Heart right ventricle (tissue), 16 donors: ENCODE measurements around the gene TPST2. TPM values are rescaled to one million over a fixed set of nuclear protein-coding genes. Genes with fewer than 3 reads are reported as not detected.

Source experiments
- ATAC-seq, 8 donors: fragments of 200-7000 bp; cut with Tn5 transposase; one replicate each; pipeline ENCODE4 v1.9.1; 2020; ENCODE audit warnings: mild to moderate bottlenecking in 8 of 8, moderate library complexity in 8 of 8, moderate number of reproducible peaks in 1 of 8
- DNase-seq, 2 donors: peaks; one replicate each; pipeline ENCODE4 v3.0.0-alpha.2; 2020
- H3K27ac ChIP-seq, 10 donors: fragments of 200-600 bp; sonication (generic) in 2 of 10; one replicate each; pipeline versions ENCODE4 v1.5.0 to v1.8.0; 2020 to 2022; ENCODE audit warnings: mild to moderate bottlenecking in 3 of 10
- H3K27me3 ChIP-seq, 7 donors: fragments of 200-600 bp; one replicate each; pipeline ENCODE4 v1.8.0; 2021 to 2022; ENCODE audit warnings: mild to moderate bottlenecking in 2 of 7
- H3K36me3 ChIP-seq, 9 donors: fragments of 200-600 bp; sonication (generic) in 1 of 9; one replicate each; pipeline versions ENCODE4 v1.5.0 to v1.8.0; 2020 to 2022; ENCODE audit warnings: mild to moderate bottlenecking in 2 of 9
- H3K4me1 ChIP-seq, 9 donors: fragments of 200-600 bp; sonication (generic) in 1 of 9; one replicate each; pipeline versions ENCODE4 v1.5.0 to v1.8.0; 2020 to 2022; ENCODE audit warnings: mild to moderate bottlenecking in 4 of 9
- H3K4me3 ChIP-seq, 10 donors: fragments of 200-600 bp; sonication (generic) in 2 of 10; one replicate each; pipeline versions ENCODE4 v1.5.0 to v1.8.0; 2020 to 2022; ENCODE audit warnings: mild to moderate bottlenecking in 7 of 10, moderate library complexity in 2 of 10
- H3K9me3 ChIP-seq, 11 donors: fragments of 200-600 bp in 10 of 11; sonication (generic) in 2 of 11; one replicate each; pipeline versions ENCODE4 v1.5.0 to v1.8.0; 2013 to 2022; ENCODE audit warnings: mild to moderate bottlenecking in 2 of 11, control low read depth in 1 of 11, moderate library complexity in 1 of 11
- WGBS, 2 donors: extraction: QIAGEN DNeasy Blood & Tissue Kit; methylation state at CpG; one replicate each; pipeline ENCODE4 v1.1.7; 2013; ENCODE audit warnings: inconsistent platforms in 1 of 2; 5-methylcytosine and 5-hydroxymethylcytosine counted together
- intact Hi-C, 10 donors: fragments of 100-400 bp; cut with DNase I; formaldehyde crosslinking; loops; one replicate each; pipeline versions ENCODE4 v1.11.1 to v1.14.2; 2022
- polyA plus RNA-seq, 2 donors: library from polyadenylated mRNA; stranded (reverse); fragments of 200-250 nt; gene quantifications; one replicate each; pipeline ENCODE4 v1.2.3, GENCODE V29; 2013
- total RNA-seq, 10 donors: library from RNA; stranded (reverse); fragmentation: NEBNext Ultra II Directional in 3 of 10; extraction: Animal tissue kit (Norgen Biotek cat#: 25700) in 3 of 10; gene quantifications; one replicate each; pipeline versions ENCODE4 v1.2.1 to v1.2.4, GENCODE V29; 2021 to 2023
- TF ChIP-seq, protein P1 (sequence below), 9 donors: fragments of 200-600 bp; sonication (generic) in 2 of 9; IDR thresholded peaks; one replicate each; pipeline versions ENCODE4 v1.5.0 to v1.8.0; 2021 to 2022; ENCODE audit warnings: antibody characterized with exemption in 9 of 9, mild to moderate bottlenecking in 5 of 9, moderate library complexity in 1 of 9
- donor health status: Arrhythmogenic right ventricular cardiomyopathy.
- donor health status: ischemic (EF 13 %, LVEDD 7.1; RV severe dilation, severe dysfunction).
- donor health status: healthy with polysubstance abuse.
- donor health status: DM: no; HTN: yes; CAD: no.
- donor health status: DM: no; HTN: no; CAD: no.
- donor health status: ischemic (EF 25% LVEDD 6.9; RV normal size, moderate dysfunction).
- donor health status: ischemic (EF 25% LVEDD 5.7; RV mildly dilated, moderate dysfunction).
- donor health status: healthy.
- donor health status: DM: yes; HTN: yes; CAD: no.
- donor health status: Ischemic cardiomyopathy.
- donor health status: ischemic (EF 35%, LVEDD 5.7; RV mildly dilated, moderate dysfunction).
- donor health status: nonischemic (EF 11% LVEDD 7.7; RV severe dilation, severe dysfunction).
- donor health status: DM: yes; HTN: yes; CAD: no.
- donor health status: PGD.
- donor health status: ischemic (EF 29% LVEDD 5.4; RV normal size, mild dysfunction).
- donor health status: nonischemic (EF 23%, LVEDD 6.1; RV moderate dilation, normal function).

Gene TPST2
- total and polyA plus RNA-seq, 12 donors, result 11.1 to 41.5 (median 21.7) TPM

DNA sequence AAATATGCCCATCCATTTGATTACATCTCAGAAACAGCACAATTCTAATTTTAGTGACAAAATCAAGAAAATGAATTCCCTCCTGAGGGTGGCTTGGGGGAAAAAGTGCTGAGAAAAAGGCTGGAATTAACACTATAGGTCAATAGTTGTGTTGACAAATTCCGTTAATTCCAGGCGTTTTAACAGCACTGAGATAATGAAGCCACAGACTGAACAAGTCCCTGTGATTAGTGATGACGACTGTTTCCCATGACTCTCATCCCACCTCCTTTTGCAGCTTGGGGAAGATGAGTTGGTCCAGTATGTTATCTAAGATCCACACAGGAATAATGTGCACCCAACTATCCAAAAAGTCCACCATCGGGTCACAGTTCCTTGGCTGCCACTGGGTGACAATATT lies 93.5 kb downstream of the TPST2 start:
- TF ChIP-seq, protein P1, sequence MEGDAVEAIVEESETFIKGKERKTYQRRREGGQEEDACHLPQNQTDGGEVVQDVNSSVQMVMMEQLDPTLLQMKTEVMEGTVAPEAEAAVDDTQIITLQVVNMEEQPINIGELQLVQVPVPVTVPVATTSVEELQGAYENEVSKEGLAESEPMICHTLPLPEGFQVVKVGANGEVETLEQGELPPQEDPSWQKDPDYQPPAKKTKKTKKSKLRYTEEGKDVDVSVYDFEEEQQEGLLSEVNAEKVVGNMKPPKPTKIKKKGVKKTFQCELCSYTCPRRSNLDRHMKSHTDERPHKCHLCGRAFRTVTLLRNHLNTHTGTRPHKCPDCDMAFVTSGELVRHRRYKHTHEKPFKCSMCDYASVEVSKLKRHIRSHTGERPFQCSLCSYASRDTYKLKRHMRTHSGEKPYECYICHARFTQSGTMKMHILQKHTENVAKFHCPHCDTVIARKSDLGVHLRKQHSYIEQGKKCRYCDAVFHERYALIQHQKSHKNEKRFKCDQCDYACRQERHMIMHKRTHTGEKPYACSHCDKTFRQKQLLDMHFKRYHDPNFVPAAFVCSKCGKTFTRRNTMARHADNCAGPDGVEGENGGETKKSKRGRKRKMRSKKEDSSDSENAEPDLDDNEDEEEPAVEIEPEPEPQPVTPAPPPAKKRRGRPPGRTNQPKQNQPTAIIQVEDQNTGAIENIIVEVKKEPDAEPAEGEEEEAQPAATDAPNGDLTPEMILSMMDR (IDR thresholded peaks at IDR 0.05), result no peak
- H3K36me3 ChIP-seq, result peaks cover 3 to 100% (median 71%) of the 10 kb centered on the region in 9 donors
- no peaks in the 10 kb centered on the region for H3K27me3 ChIP-seq
- no peak overlapping the region for H3K4me3 ChIP-seq
- peaks cover 0 to 7% (median 0%) of the 10 kb centered on the region in 9 donors for H3K4me1 ChIP-seq
- ATAC-seq (no peak), DNase-seq (no peak)
- intact Hi-C loops, result no loop called here
- no peak overlapping the region for H3K27ac ChIP-seq
- WGBS, 2 donors, result 72 to 80% methylated on average over 4 of the region's 4 CpGs
- H3K9me3 ChIP-seq, result no peaks in the 10 kb centered on the region

DNA sequence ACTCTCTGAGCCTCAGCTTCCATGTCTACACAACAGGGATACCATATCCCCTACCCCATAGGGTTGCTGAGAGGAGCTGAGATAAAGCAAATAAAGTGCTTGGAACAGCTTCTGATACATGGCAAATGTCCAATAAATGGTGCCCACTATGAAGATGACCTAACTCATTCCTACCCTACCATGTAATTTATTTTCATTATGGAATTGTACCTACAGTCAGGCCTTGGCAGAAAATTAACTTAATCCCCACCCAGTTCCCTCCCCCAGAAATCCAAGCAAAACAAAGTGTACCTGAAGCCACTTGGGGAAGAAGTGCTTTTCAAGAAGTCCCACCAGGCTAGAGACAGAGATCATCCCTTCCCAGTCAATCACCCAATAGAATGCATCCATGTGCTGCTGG lies 95.4 kb downstream of the TPST2 start:
- DNase-seq, result no peak
- no peaks in the 10 kb centered on the region for H3K27me3 ChIP-seq
- no peak overlapping the region for H3K4me3 ChIP-seq
- H3K27ac ChIP-seq, result peak overlapping the region in 1 of 10 donors; percentile 4
- H3K36me3 ChIP-seq, result peaks cover 3 to 100% (median 62%) of the 10 kb centered on the region in 9 donors
- peaks cover 0 to 7% (median 0%) of the 10 kb centered on the region in 9 donors for H3K4me1 ChIP-seq
- no peak for ATAC-seq
- TF ChIP-seq, protein P1 (IDR thresholded peaks at IDR 0.05), result no peak
- intact Hi-C loops, result no loop called here
- H3K9me3 ChIP-seq, result no peaks in the 10 kb centered on the region

DNA sequence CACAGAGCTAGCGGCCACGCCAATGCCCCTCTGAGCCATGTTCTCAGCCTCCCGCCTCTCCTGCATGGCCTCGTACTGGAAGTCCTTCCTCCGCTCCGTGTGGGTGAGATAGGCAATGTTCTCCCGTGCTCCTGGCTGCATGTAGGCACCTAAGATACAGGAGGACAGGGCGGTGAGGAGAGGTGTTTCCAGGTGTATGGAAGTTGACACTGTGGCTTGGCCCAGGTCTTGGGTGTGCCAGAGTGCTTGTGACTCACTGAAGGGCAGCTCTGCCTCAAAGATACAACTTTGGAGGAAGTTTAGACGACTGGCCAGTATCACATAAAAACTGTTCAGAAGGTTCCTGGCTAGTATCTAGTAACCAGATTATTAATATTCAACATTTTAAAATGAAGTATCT lies 97.7 kb downstream of the TPST2 start:
- TF ChIP-seq, protein P1 (IDR thresholded peaks at IDR 0.05), result no peak
- DNase-seq (no peak), ATAC-seq (peak in 1 of 8 donors; percentile 18)
- WGBS, 2 donors, result 93 to 96% methylated on average over 9 of the region's 9 CpGs
- Histone ChIP-seq H3K27me3 (no peaks in the 10 kb centered on the region), H3K36me3 (peaks cover 5 to 100% (median 64%) of the 10 kb centered on the region in 9 donors), H3K4me1 (peaks cover 0 to 7% (median 0%) of the 10 kb centered on the region in 9 donors), H3K4me3 (no peak overlapping the region), H3K9me3 (no peaks in the 10 kb centered on the region), H3K27ac (no peak overlapping the region)
- intact Hi-C loops, result no loop called here

DNA sequence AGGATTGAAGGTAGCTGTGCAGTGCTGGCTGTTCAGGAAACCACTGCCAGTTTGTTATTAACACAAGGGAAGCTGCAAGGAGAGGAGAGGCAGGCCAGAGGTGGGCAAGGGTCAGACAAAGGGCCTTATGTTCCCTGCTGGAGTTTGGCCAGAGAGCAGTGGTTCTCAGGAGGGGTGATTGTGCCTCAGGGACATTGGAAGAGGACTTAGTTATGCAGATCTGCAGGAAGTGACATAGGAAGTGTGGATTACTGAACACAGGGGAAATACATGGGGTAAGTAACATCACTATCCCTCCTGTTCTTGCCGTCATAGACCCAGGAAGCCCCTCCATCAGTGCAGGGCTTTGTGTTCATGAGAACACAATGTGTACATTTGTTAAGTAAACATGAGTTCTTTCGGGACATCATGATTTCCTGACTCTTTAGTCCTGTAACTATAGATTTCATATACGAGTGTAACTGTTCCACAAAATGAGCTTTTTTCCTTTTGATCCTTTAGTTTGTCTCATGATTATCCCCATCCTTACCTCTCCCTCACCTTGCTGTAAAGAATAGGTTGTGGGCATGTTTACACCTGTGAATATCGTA lies 100.4 kb downstream of the TPST2 start:
- H3K36me3 ChIP-seq, result peaks cover 0 to 89% (median 54%) of the 10 kb centered on the region in 9 donors
- H3K27me3 ChIP-seq, result no peaks in the 10 kb centered on the region
- H3K27ac ChIP-seq, result no peak overlapping the region
- DNase-seq, result no peak
- intact Hi-C loops, result loop anchor here in 2 of 10 donors (5.0 to 10.0 kb wide), 2 partner anchors 165 to 168 kb away; partner anchors contain the start of gene MIAT (in 2 of the 2)
- H3K4me3 ChIP-seq, result no peak overlapping the region
- TF ChIP-seq, protein P1 (IDR thresholded peaks at IDR 0.05), result no peak
- no peak for ATAC-seq
- no peaks in the 10 kb centered on the region for H3K9me3 ChIP-seq
- H3K4me1 ChIP-seq, result peaks cover 0 to 21% (median 11%) of the 10 kb centered on the region in 9 donors
- WGBS, 2 donors, result 73 to 79% methylated on average over 4 of the region's 4 CpGs
